Activated CD8-positive, alpha-beta T cell treated with anti-CD3 and anti-CD28 coated beads for 36 hours (primary cell): Measurements from ENCODE around the gene MEGF9. TPM values are rescaled to one million over a fixed set of nuclear protein-coding genes. Genes with fewer than 3 reads are reported as not detected.
"Not testable (repeated sequence)": the region's sequence is repeated elsewhere in the genome, so short reads cannot be mapped to it uniquely, and the experiment has no call there.

Source experiments
- ATAC-seq: fragments of 200-7000 bp; cut with Tn5 transposase; one replicate; pipeline ENCODE4 v1.10.0; 2021; ENCODE audit warnings: mild to moderate bottlenecking, moderate library complexity
- CTCF ChIA-PET: fragments of 350-600 bp; sonication (Branson Sonifier 250); formaldehyde crosslinking; loops from one replicate; lab custom pipeline; 2021; ENCODE audit warnings: antibody characterized with exemption; lab: Charles Lee
- POLR2A ChIA-PET: fragments of 350-600 bp; sonication (Branson Sonifier 250); formaldehyde crosslinking; loops from one replicate; lab custom pipeline; 2021; ENCODE audit warnings: antibody characterized with exemption; lab: Charles Lee
- DNase-seq: peaks from one replicate; pipeline ENCODE4 v3.0.0-alpha.2; 2020
- H3K27ac Mint-ChIP-seq: one replicate; pipeline ENCODE4 v1.8.0; 2021; ENCODE audit warnings: mild to moderate bottlenecking, mixed read lengths
- H3K27me3 Mint-ChIP-seq: one replicate; pipeline ENCODE4 v1.8.0; 2021; ENCODE audit warnings: mixed read lengths
- H3K36me3 Mint-ChIP-seq: one replicate; pipeline ENCODE4 v1.8.0; 2021; ENCODE audit warnings: low read depth, mixed read lengths
- H3K4me1 Mint-ChIP-seq: one replicate; pipeline ENCODE4 v1.8.0; 2021; ENCODE audit warnings: low read depth, mixed read lengths
- H3K4me3 Mint-ChIP-seq: one replicate; pipeline ENCODE4 v1.8.0; 2021; ENCODE audit warnings: mild to moderate bottlenecking, moderate library complexity, mixed read lengths
- H3K9me3 Mint-ChIP-seq: one replicate; pipeline ENCODE4 v1.8.0; 2021; ENCODE audit warnings: mixed read lengths
- CTCF ChIP-seq: fragments of 200-600 bp; IDR thresholded peaks from one replicate; pipeline ENCODE4 v1.8.0; 2022; ENCODE audit warnings: antibody characterized with exemption, mild to moderate bottlenecking
- intact Hi-C: fragments of 100-400 bp; cut with micrococcal nuclease; formaldehyde crosslinking; loops from one replicate; pipeline ENCODE4 v1.10.0; 2022
- total RNA-seq, 2 experiments: library from RNA; stranded (reverse); gene quantifications; one replicate each; pipeline ENCODE4 v1.2.3, GENCODE V29; 2021

Gene MEGF9
- total RNA-seq, 2 experiments from 2014 or later, result 3.0 to 3.2 TPM

- TF ChIP-seq CTCF, result no peak
- Mint-ChIP-seq H3K36me3 (no peaks in the 10 kb centered on the region), H3K4me1 (peaks cover 4% of the 10 kb centered on the region), H3K9me3 (no peaks in the 10 kb centered on the region), H3K27ac (no peak overlapping the region), H3K4me3 (no peak overlapping the region), H3K27me3 (no peaks in the 10 kb centered on the region)
- no peak for DNase-seq
- intact Hi-C loops, result no loop called here
- no peak for ATAC-seq
- ChIA-PET POLR2A (no interaction called here), CTCF (interaction anchor here (0.9 kb wide), 1 partner anchor 310 kb away, joined by 3 read pairs; no protein-coding TSS in a partner anchor)
Observed at GRCh38 chr9:120750421-120750820, 36.2 kb upstream of the MEGF9 start.

DNA sequence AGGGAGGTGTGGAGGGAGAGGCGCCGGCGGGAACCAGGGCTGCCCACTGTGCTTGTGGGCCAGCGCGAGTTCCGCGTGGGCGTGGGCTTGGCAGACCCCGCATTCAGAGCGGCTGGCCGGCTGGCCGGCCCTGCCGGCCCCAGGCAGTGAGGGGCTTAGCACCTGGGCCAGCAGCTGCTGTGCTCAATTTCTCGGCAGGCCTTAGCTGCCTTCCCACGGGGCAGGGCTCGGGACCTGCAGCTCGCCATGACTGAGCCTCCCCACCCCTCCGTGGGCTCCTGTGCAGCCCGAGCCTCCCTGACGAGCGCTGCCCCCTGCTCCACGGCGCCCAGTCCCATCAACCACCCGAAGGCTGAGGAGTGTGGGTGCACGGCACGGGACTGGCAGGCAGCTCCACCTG is 32.1 kb upstream of the MEGF9 start:
- POLR2A ChIA-PET, H3K27me3 Mint-ChIP-seq, H3K9me3 Mint-ChIP-seq, H3K4me1 Mint-ChIP-seq, DNase-seq, intact Hi-C loops, ATAC-seq, H3K4me3 Mint-ChIP-seq, H3K36me3 Mint-ChIP-seq, H3K27ac Mint-ChIP-seq: not testable (repeated sequence)
- CTCF ChIA-PET, result interaction anchor here (0.8 to 1.8 kb wide), 2 partner anchors 10 to 335 kb away, joined by 3 to 6 read pairs; no protein-coding TSS in a partner anchor

- no peak overlapping the region for H3K4me3 Mint-ChIP-seq
- ATAC-seq (no peak), DNase-seq (no peak)
- H3K36me3 Mint-ChIP-seq, result no peaks in the 10 kb centered on the region
- ChIA-PET POLR2A (no interaction called here), CTCF (interaction anchor here (1.4 kb wide), 2 partner anchors 125 to 315 kb away, joined by 3 to 4 read pairs; no protein-coding TSS in a partner anchor)
- H3K27me3 Mint-ChIP-seq, result no peaks in the 10 kb centered on the region
- peaks cover 4% of the 10 kb centered on the region for H3K4me1 Mint-ChIP-seq
- no peaks in the 10 kb centered on the region for H3K9me3 Mint-ChIP-seq
- no peak for TF ChIP-seq CTCF
- intact Hi-C loops, result no loop called here
- no peak overlapping the region for H3K27ac Mint-ChIP-seq
Observed at GRCh38 chr9:120745278-120745677, 31.0 kb upstream of the MEGF9 start.

DNA sequence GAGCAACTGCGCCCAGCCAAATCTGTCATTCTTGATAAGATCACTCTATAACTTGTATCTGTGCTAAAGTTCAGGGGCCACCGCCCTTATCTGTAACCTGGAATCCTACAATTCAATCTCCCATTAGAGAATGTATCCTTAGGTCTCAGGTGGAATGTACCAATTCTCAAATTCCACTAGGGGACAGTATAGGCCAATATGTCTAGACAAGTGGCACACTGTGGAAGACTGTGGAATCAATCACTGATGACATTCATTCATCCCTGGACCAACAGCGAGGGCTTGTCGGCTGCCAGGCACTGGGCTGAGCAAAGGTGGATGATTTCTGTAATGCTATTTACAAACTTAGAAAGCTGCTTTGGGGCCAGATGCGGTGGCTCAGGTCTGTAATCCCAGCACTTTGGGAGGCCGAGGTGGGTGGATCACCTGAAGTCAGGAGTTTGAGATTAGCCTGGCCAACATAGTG is 28.7 kb upstream of the MEGF9 start:
- TF ChIP-seq CTCF, result peak; percentile 79
- Mint-ChIP-seq H3K4me1 (peaks cover 4% of the 10 kb centered on the region), H3K27me3 (no peaks in the 10 kb centered on the region), H3K9me3 (no peaks in the 10 kb centered on the region), H3K36me3 (no peaks in the 10 kb centered on the region), H3K27ac (no peak overlapping the region), H3K4me3 (no peak overlapping the region)
- POLR2A ChIA-PET, result no interaction called here
- ATAC-seq (peak; percentile 80), DNase-seq (no peak)
- intact Hi-C loops, result no loop called here
- CTCF ChIA-PET, result interaction anchor here (0.7 to 2.0 kb wide), 3 partner anchors 13 to 615 kb away, joined by 3 to 9 read pairs (median 3); no protein-coding TSS in a partner anchor

- intact Hi-C loops, result no loop called here
- Mint-ChIP-seq H3K9me3 (no peaks in the 10 kb centered on the region), H3K4me3 (no peak overlapping the region), H3K27me3 (no peaks in the 10 kb centered on the region), H3K36me3 (no peaks in the 10 kb centered on the region), H3K4me1 (no peaks in the 10 kb centered on the region), H3K27ac (no peak overlapping the region)
- ChIA-PET CTCF (interaction anchor here (1.7 to 2.0 kb wide), 2 partner anchors 14 to 20 kb away, joined by 8 to 9 read pairs; no protein-coding TSS in a partner anchor), POLR2A (no interaction called here)
- no peak for ATAC-seq
- DNase-seq, result no peak
- no peak for TF ChIP-seq CTCF
Observed at GRCh38 chr9:120741701-120742100, 27.4 kb upstream of the MEGF9 start.
